UCSD-AML1 (cell line): ENCODE data around the gene CASP10.
A peak's percentile ranks its signal among the peaks of the same experiment; 100 is the strongest.

ENCODE experiments used
- DNase-seq: peaks from one replicate; lab custom pipeline; 2025; ENCODE audit not compliant: unreplicated experiment; lab: John Stamatoyannopoulos, UW

CASP10 gene

DNA sequence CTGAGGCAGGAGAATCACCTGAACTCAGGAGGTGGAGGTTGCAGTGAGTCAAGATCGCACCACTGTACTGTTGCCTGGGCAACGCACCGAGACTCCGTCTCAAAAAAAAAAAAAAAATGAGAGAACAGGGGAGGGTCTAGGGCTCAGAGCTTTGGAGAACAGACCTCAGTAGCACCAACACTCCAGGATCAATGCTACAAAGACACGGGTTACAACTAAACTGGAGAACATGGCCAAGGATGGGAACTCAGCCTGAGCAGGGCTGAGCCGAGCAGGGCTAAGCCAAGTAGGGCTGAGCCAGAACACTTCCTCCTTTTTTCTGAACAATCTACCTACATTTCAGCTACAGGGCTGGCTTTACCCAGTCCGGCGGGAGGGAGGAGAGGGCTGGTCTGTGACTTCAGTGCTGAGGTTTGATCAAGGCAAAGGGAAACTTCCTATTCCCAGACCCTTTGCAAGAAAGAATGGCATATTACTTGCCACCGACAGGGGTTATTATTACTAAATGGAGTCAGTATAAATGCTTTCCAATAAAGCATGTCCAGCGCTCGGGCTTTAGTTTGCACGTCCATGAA is 74.5 kb downstream of the CASP10 start:
- DNase-seq = peak; percentile 68

DNA sequence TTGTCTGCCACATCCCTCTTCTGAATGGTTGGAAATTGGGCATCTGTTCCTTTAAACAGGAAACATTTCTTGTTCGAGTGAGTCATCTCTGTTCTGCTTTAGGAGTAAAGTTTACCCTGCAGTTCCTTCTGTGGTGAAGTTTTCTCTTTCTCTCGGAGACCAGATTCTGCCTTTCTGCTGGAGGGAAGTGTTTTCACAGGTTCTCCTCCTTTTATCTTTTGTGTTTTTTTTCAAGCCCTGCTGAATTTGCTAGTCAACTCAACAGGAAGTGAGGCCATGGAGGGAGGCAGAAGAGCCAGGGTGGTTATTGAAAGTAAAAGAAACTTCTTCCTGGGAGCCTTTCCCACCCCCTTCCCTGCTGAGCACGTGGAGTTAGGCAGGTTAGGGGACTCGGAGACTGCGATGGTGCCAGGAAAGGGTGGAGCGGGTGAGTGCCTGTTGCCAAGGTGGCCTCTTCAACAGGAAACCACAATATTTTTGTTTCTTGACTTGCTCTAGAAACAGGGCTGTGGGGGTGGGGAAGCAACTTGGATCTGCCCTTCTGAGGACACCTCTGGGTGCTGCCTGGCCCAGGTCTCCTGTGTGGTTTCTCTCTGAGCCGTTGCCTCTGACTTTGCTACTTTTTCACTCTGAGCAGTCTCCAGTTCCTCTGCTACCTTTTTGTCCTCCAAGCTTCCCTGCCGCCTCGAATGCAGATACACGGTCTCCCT is 75.2 kb downstream of the CASP10 start:
- peak; percentile 84 for DNase-seq

DNA sequence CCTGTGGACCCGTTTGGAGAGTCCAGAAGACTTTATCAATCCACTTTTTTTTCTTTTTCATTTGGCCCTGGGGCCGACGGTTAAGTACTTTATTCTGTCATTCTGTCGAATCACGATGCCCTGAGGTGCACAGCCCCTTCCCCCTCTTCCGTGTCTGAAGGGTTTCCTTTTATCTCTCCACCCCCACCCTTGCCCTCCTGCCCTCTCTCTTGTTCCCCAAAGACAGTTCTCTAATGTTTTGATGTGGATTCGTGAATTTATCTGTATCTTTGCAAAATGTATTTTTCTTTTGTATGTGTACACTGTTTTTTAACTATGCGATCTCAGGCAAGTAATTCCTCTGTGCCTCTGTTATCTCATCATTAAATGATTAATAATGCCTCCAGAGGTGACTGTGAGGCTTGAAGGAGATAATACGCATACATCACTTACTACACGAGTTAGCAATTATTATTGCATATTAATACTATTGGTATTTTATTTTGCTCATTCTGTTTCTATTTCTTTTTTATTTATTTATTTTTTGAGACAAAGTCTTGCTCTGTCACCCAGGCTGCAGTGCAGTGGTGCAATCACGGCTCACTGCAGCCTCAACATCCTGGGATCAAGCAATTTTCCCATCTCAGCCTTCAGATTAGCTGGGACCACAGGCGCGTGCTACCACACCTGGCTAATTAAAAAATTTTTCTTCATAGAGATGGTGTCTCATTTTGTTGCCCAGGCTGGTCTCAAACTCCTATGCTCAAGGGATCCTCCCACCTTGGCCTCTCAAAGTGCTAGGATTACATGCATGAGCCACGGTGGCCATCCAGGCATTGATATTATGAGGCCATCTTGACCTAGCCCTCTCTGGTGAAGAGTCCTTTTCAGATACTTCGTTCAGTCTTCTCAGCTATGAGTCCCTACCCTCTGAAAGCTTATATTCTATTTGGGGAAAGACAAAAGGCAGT is 76.0 kb downstream of the CASP10 start:
- no peak for DNase-seq

DNA sequence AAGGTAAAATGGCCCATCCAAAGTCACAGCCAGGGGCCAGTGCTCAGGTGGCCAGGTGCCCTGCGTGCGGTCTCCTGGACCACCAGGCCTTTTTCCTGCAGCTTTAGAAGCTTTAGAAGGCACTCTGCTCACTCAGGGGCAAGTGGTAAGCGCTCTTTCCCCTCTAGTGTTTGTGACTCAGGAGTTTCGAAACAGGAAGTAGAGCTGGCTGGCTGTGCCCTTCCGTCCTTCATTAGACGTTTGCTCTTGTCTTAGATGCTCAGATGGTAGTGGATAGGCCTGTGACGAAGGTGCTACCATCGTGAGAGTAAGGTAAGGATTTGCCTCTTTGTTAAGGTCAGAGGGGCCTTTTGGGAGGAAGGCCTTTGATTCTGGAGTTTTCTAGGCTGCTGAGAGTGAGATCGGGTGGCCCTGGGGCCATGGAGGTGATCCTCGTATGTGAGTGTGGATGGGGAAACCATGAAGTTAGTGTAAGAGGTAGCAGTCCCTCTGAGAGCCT is 77.4 kb downstream of the CASP10 start, which contains the start of gene CASP8:
Gene CASP8, plus strand, starts transcription at position 235 of the 499 bp plus-strand sequence. CDS start 5,951 bp downstream, outside the sequence.
- peak; percentile 62 for DNase-seq

DNA sequence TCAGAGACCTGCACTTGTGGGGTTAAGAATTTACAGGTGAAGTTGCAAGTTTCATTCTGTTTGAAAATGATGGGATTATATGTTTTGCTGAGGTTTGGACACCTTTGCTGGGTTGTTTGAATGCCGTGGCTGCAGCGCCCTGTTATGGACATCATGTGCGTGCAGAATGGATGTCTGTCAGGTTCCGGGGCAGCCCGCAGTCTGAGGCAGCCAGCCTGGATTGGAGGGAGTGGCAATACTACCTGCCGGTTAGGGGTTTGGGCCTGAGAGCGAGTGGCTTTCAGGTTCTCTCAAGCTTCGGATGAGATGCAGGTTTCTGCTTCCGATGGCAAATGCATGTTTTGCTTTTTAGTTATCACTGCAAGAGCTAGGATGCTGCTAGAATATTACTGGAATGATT is 78.5 kb downstream of the CASP10 start:
- DNase-seq = no peak

DNA sequence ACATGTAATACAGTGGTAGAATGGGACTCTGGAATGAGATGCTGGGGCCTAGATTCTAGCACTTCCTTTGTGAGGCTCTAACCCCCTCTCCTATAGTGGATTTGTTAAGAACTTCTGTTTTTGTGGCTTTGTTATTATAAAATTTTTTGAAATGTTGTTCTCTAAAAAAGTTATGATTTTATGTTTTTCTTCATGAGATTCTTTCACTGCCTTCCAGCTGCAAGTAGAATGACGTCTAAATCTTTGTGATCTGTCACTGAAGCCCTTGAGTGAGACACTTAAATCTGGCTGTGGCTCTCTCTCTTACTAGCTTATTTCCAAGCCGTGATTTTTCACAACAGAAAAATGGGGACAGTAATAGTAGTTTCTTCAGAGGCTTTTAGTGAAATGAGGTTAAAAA is 79.0 kb downstream of the CASP10 start:
- no peak for DNase-seq

DNA sequence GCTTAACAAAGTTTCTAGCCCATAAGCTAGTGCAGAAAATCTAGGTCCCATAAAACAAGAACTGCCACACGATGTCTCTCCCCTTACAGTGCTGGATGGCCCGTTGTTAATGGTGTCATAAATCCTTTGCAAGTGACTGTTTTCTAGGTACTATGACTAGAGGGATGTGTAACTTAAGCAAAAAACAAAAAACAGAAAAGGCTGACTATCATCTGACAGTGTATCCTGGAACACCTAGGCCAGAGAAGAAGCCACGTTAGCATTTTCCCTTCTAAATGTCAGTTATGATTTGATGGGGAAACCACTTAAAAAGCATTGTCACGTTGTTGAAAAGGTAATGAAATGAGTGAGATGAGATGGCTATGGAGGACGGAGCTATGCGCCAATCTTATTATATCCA is 79.8 kb downstream of the CASP10 start:
- DNase-seq = no peak

DNA sequence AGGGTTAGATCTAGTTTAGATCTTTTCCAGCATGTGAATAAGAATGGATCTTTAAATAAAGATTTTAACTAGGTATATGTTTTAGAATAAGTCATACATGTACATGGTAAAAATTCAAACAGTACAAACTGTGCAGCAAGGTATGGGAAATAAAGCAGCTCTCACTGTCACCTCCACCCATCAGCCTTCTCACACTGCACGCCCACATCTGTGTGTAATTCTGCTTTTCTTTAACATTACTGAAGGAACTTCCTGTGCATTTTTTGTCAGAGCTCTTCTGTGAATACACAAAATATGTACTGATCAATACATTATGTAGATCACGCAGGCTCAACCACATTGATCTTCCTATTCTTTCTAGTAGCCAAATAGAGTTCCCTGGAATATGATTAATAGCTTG is 80.8 kb downstream of the CASP10 start:
- no peak for DNase-seq

DNA sequence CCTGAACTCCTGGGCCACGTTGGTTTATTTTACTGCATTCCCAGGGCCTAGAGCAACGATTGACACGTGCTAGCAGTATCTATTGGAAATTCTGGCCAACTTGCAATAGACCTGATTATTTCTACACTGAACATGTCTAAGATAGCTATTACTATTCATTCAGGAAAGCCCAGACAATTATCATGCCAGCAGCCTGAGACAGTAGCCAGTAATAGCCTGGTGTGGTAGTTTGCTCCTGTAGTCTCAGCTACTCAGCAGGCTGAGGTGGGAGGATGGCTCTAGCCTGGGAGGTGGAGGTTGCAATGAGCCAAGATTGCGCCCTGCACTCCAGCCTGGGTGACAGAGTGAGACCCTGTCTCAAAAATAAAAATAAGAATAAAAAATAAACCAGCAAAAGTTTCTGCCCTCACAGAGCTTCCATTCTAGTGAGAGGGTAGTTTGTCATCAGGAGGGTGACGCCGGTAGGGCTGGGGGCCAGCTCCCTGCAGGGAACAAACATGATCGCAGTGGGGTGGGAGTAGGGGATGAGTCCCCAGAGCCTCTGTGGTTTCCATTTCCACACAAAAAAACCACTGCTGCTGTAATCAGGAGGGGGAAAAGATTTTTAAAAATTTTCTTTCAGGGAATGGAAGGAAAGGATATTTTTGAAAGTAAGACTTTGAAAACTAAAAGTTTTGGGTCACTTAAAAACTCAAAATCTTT is 81.7 kb downstream of the CASP10 start:
- DNase-seq = no peak

DNA sequence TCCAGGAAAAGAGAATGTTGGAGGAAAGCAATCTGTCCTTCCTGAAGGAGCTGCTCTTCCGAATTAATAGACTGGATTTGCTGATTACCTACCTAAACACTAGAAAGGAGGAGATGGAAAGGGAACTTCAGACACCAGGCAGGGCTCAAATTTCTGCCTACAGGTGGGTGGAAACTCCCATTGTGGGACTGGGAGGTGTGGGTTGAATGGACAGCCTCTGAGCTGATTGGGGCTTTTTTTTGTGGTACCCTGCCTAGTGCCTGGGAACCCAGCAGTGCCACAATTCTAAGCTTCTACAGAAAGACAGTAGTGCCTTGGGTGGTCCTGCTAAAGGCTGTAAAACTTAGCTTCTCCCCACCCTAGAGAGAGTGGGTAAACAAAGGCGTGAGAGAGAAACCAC is 83.7 kb downstream of the CASP10 start:
- DNase-seq = no peak

DNA sequence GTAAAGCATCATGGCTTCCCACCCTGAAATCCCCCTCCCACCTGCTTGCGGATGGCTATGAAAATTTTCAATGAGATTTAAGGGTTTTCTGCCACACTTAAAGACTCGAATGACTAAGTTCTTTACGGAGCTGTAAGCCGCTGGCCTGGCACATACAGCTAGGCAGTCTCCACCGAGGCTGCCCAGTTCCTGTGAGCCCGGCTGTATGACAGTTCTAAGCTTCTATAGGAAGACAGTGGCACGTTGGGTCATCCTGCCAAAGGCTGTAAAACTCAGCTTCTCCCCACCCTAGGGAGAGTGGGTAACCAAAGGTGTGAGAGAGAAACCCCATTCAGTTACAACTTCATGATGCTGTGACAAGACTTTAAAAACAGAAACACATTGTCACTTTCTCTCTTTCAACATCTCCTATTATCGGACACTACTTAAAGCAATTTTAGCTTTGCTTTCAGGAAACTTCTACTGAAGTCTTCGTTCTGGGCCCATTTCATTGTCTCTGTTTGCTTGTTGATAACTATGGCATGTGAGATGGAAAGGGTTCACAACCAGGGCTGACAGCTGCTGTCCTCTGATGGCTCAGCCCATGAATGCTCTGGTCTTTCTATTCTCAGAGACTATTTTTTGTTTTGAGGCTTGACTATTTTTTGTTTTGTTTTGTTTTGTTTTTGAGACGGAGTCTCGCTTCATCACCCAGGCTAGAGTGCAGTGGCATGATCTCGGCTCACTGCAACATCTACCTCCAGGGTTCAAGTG is 84.5 kb downstream of the CASP10 start:
- DNase-seq = no peak

DNA sequence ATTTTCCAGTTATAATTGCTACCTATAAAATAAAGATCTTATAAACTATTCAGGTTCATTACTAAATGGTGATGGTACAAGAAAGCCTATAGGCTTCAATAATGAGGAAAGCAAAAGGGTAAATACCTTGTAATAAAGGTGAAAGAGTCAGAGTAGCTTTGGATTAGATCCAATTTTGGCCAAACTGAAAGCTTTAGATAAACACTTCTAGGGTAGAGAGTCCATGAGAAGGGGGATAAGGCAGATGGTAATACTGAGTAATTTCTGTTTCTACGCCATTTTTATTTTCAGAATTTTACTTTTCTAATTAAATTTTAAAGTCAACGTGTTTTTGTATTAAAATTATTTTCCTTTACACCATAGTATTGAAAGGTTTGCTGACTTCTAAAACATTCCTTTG is 86.8 kb downstream of the CASP10 start:
- no peak for DNase-seq

DNA sequence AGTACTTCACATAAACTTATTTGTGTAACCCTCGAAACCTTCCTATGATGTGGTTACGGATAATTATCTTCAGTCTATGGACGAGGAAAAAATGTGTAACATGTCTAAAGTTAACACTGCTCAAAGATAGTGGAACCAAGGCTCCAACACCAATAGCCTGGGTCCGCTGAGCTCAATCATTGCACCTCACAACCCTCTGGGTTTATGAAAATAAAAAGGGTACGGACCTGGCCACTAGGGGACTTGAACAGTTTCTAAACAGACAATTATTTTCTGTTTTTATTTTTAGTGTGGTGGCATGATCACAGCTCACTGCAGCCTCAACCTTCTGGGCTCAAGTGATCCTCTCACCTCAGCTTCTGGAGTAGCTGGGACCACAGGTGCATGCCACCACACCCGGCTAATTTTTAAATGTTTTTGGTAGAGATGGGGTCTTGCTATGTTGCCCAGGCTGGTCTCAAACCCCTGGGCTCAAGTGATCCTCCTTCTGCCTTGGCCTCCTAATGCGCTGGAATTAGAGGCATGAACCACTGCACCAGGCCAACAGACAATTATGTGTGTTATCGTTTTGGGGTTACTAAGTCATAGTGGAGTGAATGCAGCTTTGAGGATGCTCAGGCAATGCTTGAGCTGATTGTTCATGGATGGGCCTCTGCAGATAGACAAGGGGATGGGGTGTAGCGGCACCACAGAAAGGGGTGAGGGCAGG is 87.5 kb downstream of the CASP10 start:
- DNase-seq = no peak

DNA sequence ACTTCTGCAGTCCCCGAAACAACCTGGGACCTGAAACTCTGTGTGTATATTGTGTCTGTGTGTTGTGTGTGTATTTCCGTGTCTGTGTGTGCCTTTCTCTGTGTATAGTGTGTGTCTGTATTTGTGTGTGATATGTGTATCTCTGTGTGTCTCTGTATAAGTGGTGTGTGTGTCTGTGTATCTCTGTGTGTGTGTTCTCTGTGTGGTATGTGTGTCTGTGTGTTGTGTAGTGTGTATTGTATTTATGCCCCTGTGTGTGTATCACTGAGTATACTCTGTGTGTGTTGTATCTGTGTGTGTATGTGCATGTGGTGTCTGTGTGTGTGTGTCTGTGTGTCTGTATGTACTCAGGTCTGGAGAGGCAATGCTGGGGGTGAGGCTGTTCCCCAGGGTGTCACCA is 89.0 kb downstream of the CASP10 start:
- DNase-seq = no peak

DNA sequence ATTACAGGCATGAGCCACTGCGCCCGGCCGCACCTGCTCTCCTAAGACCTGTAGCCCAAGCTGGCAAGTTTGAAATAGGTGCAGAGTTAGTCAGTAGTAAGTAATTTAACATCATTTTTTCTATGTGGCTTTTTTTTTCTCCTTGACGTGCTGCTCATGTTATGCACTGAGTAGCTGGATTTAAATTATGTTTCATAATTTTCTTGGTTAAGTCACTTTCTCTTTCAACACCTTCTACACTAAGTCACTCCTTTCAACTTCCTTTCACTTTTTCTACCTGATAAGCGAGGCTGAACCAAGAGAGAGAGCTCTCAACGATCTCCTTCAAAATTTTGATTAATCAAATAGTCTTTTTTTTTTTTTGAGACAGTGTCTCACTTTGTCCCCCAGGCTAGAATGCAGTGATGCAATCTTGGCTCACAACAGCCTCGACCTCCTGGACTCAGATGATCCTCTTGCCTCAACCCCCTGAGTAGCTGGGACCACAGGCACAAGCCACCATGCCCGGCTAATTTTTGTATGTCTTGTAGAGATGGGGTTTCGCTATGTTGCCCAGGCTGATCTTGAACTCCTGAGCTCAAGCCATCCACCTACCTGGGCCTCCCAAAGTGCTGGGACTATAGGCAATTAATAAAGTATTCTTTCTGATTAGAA is 90.5 kb downstream of the CASP10 start:
- no peak for DNase-seq

DNA sequence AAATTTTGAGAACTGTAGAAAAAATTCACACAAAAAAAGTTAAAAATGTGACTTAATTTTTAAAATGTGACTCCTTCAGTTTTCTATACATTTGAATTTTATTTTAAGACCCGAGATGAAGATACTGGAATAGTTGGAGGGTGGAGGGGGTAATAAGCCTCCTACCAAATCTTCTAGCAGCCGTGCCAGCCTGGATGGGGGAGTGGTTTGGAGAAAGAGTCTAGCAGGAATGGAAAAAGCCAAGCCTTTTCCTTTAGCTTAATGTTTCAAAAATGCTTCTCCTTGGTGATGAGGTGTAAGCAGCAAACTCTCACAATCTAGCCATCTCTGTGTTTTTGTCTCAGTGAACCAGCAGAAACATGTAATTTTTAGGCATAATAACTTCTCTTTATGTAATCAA is 92.1 kb downstream of the CASP10 start:
- no peak for DNase-seq

DNA sequence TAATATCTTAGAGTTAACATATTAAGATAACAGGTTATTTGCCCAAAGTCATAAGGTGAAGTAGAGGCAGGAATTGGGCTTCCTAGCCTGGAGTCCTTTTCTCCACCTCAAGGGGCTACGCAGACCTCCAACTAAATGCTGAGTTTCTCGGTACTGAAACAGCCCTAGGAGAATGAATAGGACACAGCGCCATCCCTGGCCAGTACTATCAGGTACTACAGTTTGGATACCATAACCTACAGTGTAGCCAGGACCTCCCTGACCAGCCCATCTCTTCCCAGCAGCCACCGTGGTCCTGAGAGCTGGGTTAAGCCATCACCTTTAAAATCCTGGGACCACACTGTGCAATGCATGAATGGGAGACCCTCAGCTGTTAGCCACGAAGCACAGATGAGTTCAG is 93.0 kb downstream of the CASP10 start:
- DNase-seq = no peak

DNA sequence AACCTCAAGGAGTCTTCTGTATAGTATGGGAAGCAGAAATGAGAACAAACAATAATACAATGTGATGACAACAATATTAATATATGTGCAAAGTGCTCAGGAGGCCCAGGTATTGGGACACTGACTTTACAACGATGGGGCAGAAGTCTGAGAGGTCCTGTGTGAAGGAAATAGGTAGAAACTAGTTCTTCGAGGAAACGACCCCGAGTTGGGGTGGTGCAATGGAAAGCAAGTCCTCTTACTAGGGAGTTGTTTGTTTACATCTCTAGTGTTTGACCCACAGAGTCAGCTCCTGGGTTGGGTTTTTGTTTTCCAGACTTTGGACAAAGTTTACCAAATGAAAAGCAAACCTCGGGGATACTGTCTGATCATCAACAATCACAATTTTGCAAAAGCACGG is 93.6 kb downstream of the CASP10 start:
- no peak for DNase-seq
